GM12878 (cell line): ENCODE results near the gene PREX1. TPM values are rescaled to one million over a fixed set of nuclear protein-coding genes. Genes with fewer than 3 reads are reported as not detected.

Experiments used
- ATAC-seq: fragments of 200-7000 bp; cut with Tn5 transposase; 3 replicates; pipeline ENCODE4 v1.9.1; 2020; ENCODE audit warnings: mild to moderate bottlenecking, moderate library complexity
- BruUV-seq: library from RNA; stranded (reverse); fragments of 400-500 nt; replicated peaks from 2 replicates; lab custom pipeline; 2021; lab: Mats Ljungman, UMichigan
- CTCF ChIA-PET: fragments of 300-600 bp; sonication (Branson Sonifier 250); formaldehyde crosslinking; extraction: SDS; loops from one replicate; lab custom pipeline; 2021; ENCODE audit warnings: inconsistent platforms; lab: Yijun Ruan, JAX
- POLR2A ChIA-PET: fragments of 350-600 bp; formaldehyde crosslinking; extraction: SDS; loops from one replicate; lab custom pipeline; 2021; ENCODE audit warnings: inconsistent platforms; lab: Charles Lee
- RAD21 ChIA-PET: fragments of 300-600 bp; sonication (Branson Sonifier 250); formaldehyde crosslinking; loops from one replicate; lab custom pipeline; 2023; ENCODE audit warnings: antibody characterized with exemption; ENCODE audit not compliant: unreplicated experiment; lab: Charles Lee
- SMC1A ChIA-PET: fragments of 300-600 bp; sonication (Branson Sonifier 250); formaldehyde crosslinking; loops from one replicate; lab custom pipeline; 2023; ENCODE audit not compliant: unreplicated experiment, uncharacterized antibody; lab: Charles Lee
- DNase-seq: peaks from one replicate; pipeline ENCODE4 v3.0.0-alpha.2; 2011; ENCODE audit warnings: low read depth, low spot score
- FAIRE-seq: peaks from 3 replicates; lab custom pipeline; 2011; peaks lifted over from hg19 to GRCh38; lab: Jason Lieb, UNC
- H2AFZ ChIP-seq: 2 replicates; pipeline ENCODE4 v1.6.0; 2011; ENCODE audit warnings: low read depth, low read length, control low read depth; ENCODE audit not compliant: control insufficient read depth
- H3K27ac ChIP-seq: 2 replicates; pipeline ENCODE4 v1.5.1; 2011; ENCODE audit warnings: control low read depth; ENCODE audit not compliant: control insufficient read depth, insufficient read depth
- H3K27me3 ChIP-seq, 2 experiments: replicated peaks in 1 of 2; 2 replicates each; pipeline versions ENCODE4 v1.6.0 to v1.6.1; 2011; ENCODE audit warnings: low read length in 1 of 2; ENCODE audit not compliant: control insufficient read depth in 2 of 2, insufficient read depth in 2 of 2
- H3K36me3 ChIP-seq, 2 experiments: 2 replicates each; pipeline ENCODE4 v1.5.1; 2011; ENCODE audit warnings: low read length in 1 of 2; ENCODE audit not compliant: control insufficient read depth in 2 of 2, insufficient read depth in 2 of 2
- H3K4me1 ChIP-seq: 2 replicates; pipeline ENCODE4 v1.6.1; 2011; ENCODE audit warnings: mild to moderate bottlenecking, low read length, moderate library complexity, mixed read lengths; ENCODE audit not compliant: control insufficient read depth, insufficient read depth
- H3K4me2 ChIP-seq: 2 replicates; pipeline ENCODE4 v1.6.0; 2011; ENCODE audit warnings: control low read depth; ENCODE audit not compliant: control insufficient read depth, insufficient read depth
- H3K4me3 ChIP-seq: fragments of 200-600 bp; sonication (generic); 2 replicates; pipeline ENCODE4 v1.5.1; 2016
- H3K79me2 ChIP-seq: 2 replicates; pipeline ENCODE4 v1.6.0; 2011; ENCODE audit warnings: low read length; ENCODE audit not compliant: control insufficient read depth, insufficient read depth
- H3K9ac ChIP-seq: 2 replicates; pipeline ENCODE4 v1.8.0; 2011; ENCODE audit warnings: low read length, control low read depth, mixed read lengths; ENCODE audit not compliant: control insufficient read depth, insufficient read depth
- H3K9me3 ChIP-seq: replicated peaks from 3 replicates; pipeline ENCODE4 v1.5.1; 2011; ENCODE audit warnings: mild to moderate bottlenecking, low read length; ENCODE audit not compliant: control insufficient read depth, insufficient read depth
- H4K20me1 ChIP-seq: 2 replicates; pipeline ENCODE4 v1.6.0; 2011; ENCODE audit not compliant: control insufficient read depth, insufficient read depth
- BRCA1 ChIP-seq: IDR thresholded peaks from 2 replicates; pipeline ENCODE4 v1.6.1; 2011; ENCODE audit warnings: low read depth, low read length, improper control_type of control experiment
- CHD2 ChIP-seq: IDR thresholded peaks from 2 replicates; pipeline ENCODE4 v1.6.1; 2011; ENCODE audit warnings: low read depth, low read length, improper control_type of control experiment, borderline replicate concordance
- EED ChIP-seq: sonication (generic); IDR thresholded peaks from 2 replicates; pipeline ENCODE4 v1.6.1; 2016; ENCODE audit warnings: antibody characterized with exemption, low read depth
- ETV6 ChIP-seq, 2 experiments: fragments of 450-650 bp in 1 of 2; IDR thresholded peaks in 1 of 2; conservative IDR thresholded peaks in 1 of 2; 2 replicates each; pipeline ENCODE4 v1.6.1; 2014; ENCODE audit warnings: antibody characterized with exemption in 1 of 2, borderline replicate concordance in 1 of 2, low read depth in 1 of 2, mild to moderate bottlenecking in 1 of 2, moderate library complexity in 1 of 2
- FOS ChIP-seq: IDR thresholded peaks from 3 replicates; pipeline ENCODE4 v1.6.1; 2011; ENCODE audit warnings: borderline replicate concordance; ENCODE audit not compliant: insufficient read length; ENCODE audit errors: extremely low read depth
- GABPA ChIP-seq: IDR thresholded peaks from 2 replicates; pipeline ENCODE4 v1.6.1; 2014; ENCODE audit warnings: antibody characterized with exemption, low read depth, mild to moderate bottlenecking, inconsistent platforms
- HDAC6 ChIP-seq: fragments of 200-600 bp; sonication (generic); IDR thresholded peaks from one replicate; pipeline ENCODE4 v1.8.0; 2017; ENCODE audit warnings: antibody characterized with exemption; ENCODE audit not compliant: unreplicated experiment
- HDGF ChIP-seq: fragments of 450-650 bp; IDR thresholded peaks from 2 replicates; pipeline ENCODE4 v1.6.1; 2016; ENCODE audit warnings: antibody characterized with exemption
- HSF1 ChIP-seq: fragments of 150-350 bp; IDR thresholded peaks from 2 replicates; pipeline ENCODE4 v1.6.1; 2014; ENCODE audit warnings: mild to moderate bottlenecking, low read depth, low read length
- IKZF2 ChIP-seq, 2 experiments: fragments of 450-650 bp; IDR thresholded peaks; 2 replicates each; pipeline ENCODE4 v1.6.1; 2017; ENCODE audit warnings: mild to moderate bottlenecking in 2 of 2, moderate library complexity in 2 of 2
- JUNB ChIP-seq: IDR thresholded peaks from 2 replicates; pipeline ENCODE4 v1.6.1; 2016; ENCODE audit warnings: antibody characterized with exemption, mild to moderate bottlenecking
- MYB ChIP-seq: fragments of 150-350 bp; IDR thresholded peaks from 2 replicates; pipeline ENCODE4 v1.6.1; 2014; ENCODE audit warnings: mild to moderate bottlenecking, low read depth, low read length, borderline replicate concordance
- MYC ChIP-seq: IDR thresholded peaks from 2 replicates; pipeline ENCODE4 v1.6.1; 2011; ENCODE audit warnings: mild to moderate bottlenecking, low read length, moderate library complexity, inconsistent platforms; ENCODE audit not compliant: insufficient read depth, insufficient replicate concordance, insufficient read length, severe bottlenecking
- NKRF ChIP-seq: fragments of 450-650 bp; conservative IDR thresholded peaks from 2 replicates; pipeline ENCODE4 v1.6.1; 2017; ENCODE audit warnings: mild to moderate bottlenecking, moderate library complexity
- POLR2AphosphoS5 ChIP-seq: IDR thresholded peaks from 2 replicates; pipeline ENCODE4 v1.6.1; 2011; ENCODE audit warnings: mild to moderate bottlenecking, low read length, inconsistent platforms
- RB1 ChIP-seq: fragments of 450-650 bp; formaldehyde crosslinking; IDR thresholded peaks from 2 replicates; pipeline ENCODE4 v1.6.1; 2017; ENCODE audit warnings: mild to moderate bottlenecking, borderline replicate concordance
- SMARCA5 ChIP-seq: fragments of 450-650 bp; IDR thresholded peaks from 2 replicates; pipeline ENCODE4 v1.6.1; 2017; ENCODE audit warnings: mild to moderate bottlenecking
- SUZ12 ChIP-seq: fragments of 200-600 bp; sonication (generic); IDR thresholded peaks from one replicate; pipeline ENCODE4 v1.6.1; 2018; ENCODE audit warnings: antibody characterized with exemption, mild to moderate bottlenecking; ENCODE audit not compliant: unreplicated experiment
- ZSCAN29 ChIP-seq: fragments of 450-650 bp; IDR thresholded peaks from 2 replicates; pipeline ENCODE4 v1.6.1; 2017; ENCODE audit warnings: mild to moderate bottlenecking, moderate library complexity
- WGBS: methylation state at CpG from one replicate; pipeline ENCODE4 v1.1.6; 2016; ENCODE audit warnings: low lambda C conversion rate; ENCODE audit not compliant: insufficient replicate concordance, insufficient coverage; ENCODE audit errors: missing lambda C conversion rate; 5-methylcytosine and 5-hydroxymethylcytosine counted together
- in situ Hi-C: fragments of 300-500 bp; cut with MboI; formaldehyde crosslinking; loops from 9 replicates; pipeline ENCODE4 v1.14.3; 2018; ENCODE audit warnings: mixed read lengths
- intact Hi-C: fragments of 100-400 bp; cut with micrococcal nuclease; formaldehyde crosslinking; loops from one replicate; pipeline ENCODE4 v1.14.2; 2022; ENCODE audit not compliant: unreplicated experiment
- polyA plus RNA-seq, 11 experiments: library from polyadenylated mRNA; depleted of rRNA in 4 of 11; unstranded in 6 of 11; stranded (reverse) in 5 of 11; fragments of >200 nt; fragmentation: Nextera tagmentation in 4 of 11; fragmentation: Illumina TruSeq in 1 of 11; extraction: Ambion mirVana in 4 of 11; extraction: Trizol in 1 of 11; gene quantifications; 1 replicate in 1 of 11; 2 replicates in 10 of 11; pipeline versions ENCODE4 v1.2.1 to v1.2.3, GENCODE V29; 2011 to 2016; ENCODE audit warnings: inconsistent platforms in 2 of 11, missing spikeins in 2 of 11, low read depth in 1 of 11
- total RNA-seq, 4 experiments: library from RNA; depleted of rRNA in 3 of 4; stranded (reverse); fragments of >200 nt in 3 of 4; fragmentation: Illumina TruSeq in 1 of 4; extraction: Trizol in 1 of 4; gene quantifications; 2 replicates each; pipeline versions ENCODE4 v1.2.1 to v1.2.3, GENCODE V29; 2013 to 2021

PREX1 gene
- total and polyA plus RNA-seq, 10 of the 15 experiments (the other 5 are each of a cell fraction or from before 2014, with no cell fraction given) = 2.6 to 114 (median 38.9) TPM

GRCh38 chr20:48845721-48846306 lies 18.0 kb upstream of the PREX1 start (continued):
- no peak for TF ChIP-seq CHD2

GRCh38 chr20:48844996-48845395 lies 17.2 kb upstream of the PREX1 start:
- intact Hi-C loops (loop anchor here (5.0 kb wide), 1 partner anchor 77 kb away; the partner anchor contains the start of gene ARFGEF2), in situ Hi-C loops (no loop called here)
- POLR2A ChIA-PET = interaction anchor here (0.9 to 4.4 kb wide), 4 partner anchors 13 to 71 kb away, joined by 4 to 45 read pairs (median 6); partner anchors contain the start of gene PREX1
- Histone ChIP-seq H3K9ac (no peak overlapping the region), H3K27me3 (no peaks in the 10 kb centered on the region), H3K27ac (no peak overlapping the region), H3K9me3 (no peaks in the 10 kb centered on the region; the same call in 2 of the 3 replicates), H4K20me1 (no peaks in the 10 kb centered on the region), H3K36me3 (no peaks in the 10 kb centered on the region), H3K4me3 (no peak overlapping the region), H3K79me2 (no peaks in the 10 kb centered on the region), H2AFZ (no peak overlapping the region), H3K4me1 (peaks cover 37% of the 10 kb centered on the region), H3K4me2 (no peak overlapping the region)
- CTCF ChIA-PET = interaction anchor here (0.6 to 2.9 kb wide), 5 partner anchors 13 to 55 kb away, joined by 3 to 14 read pairs (median 4); no protein-coding TSS in a partner anchor
- BruUV-seq = no TSS peak
- RAD21 ChIA-PET = interaction anchor here (1.3 to 3.3 kb wide), 7 partner anchors 13 to 133 kb away, joined by 3 to 18 read pairs (median 7); no protein-coding TSS in a partner anchor
- WGBS = 86% methylated on average over 4 of the region's 4 CpGs
- ATAC-seq = no peak
- FAIRE-seq = no peak
- TF ChIP-seq HSF1 (no peak), FOS (no peak), MYC (no peak), ZSCAN29 (no peak), GABPA (no peak), SMARCA5 (no peak), EED (no peak), HDAC6 (no peak), ETV6 (conservative IDR thresholded peaks at IDR 0.05 in 1 of 2, IDR thresholded peaks at IDR 0.05 in 1 of 2; ENCODE audit: borderline replicate concordance in 1 of 2, low read depth in 1 of 2) (no peak), JUNB (no peak), IKZF2 (IDR thresholded peaks at IDR 0.05) (no peak), MYB (no peak), POLR2AphosphoS5 (no peak), SUZ12 (no peak), HDGF (no peak), NKRF (no peak), BRCA1 (no peak), RB1 (no peak)
- DNase-seq = no peak
- SMC1A ChIA-PET = interaction anchor here (0.6 to 4.4 kb wide), 9 partner anchors 13 to 187 kb away, joined by 3 to 36 read pairs (median 5); partner anchors contain the start of gene PREX1
